ENCODE results near the gene STOX1. TPM values are rescaled to one million over a fixed set of nuclear protein-coding genes. Genes with fewer than 3 reads are reported as not detected.

STOX1 gene
- polyA plus RNA-seq, 1 donor from 2014 or later = 1.2 TPM

DNA sequence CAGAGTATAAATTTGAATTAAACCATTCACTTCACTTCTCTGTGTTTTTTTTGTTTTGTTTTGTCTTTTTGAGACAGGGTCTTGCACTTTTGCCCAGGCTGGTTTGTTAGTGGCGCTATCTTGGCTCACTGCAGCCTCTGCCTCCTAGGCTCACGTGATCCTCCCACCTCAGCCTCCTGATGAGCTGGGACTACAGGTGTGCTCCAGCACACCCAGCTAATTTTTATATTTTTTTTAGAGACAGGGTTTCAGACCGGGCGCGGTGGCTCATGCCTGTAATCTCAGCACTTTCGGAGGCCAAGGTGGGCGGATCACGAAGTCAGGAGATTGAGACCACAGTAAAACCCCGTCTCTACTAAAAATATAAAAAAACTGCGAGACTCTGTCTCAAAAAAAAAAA, 36.9 kb upstream of the STOX1 start:
- H3K4me3 ChIP-seq (ENCODE audit: low read length) = no peak overlapping the region
- no peak overlapping the region for H3K4me2 ChIP-seq (ENCODE audit: low read length)
- H3K9me2 ChIP-seq (ENCODE audit: insufficient read depth, low read length) = no peaks in the 10 kb centered on the region
- no peaks in the 10 kb centered on the region for H3F3A ChIP-seq (ENCODE audit: insufficient read depth, low read length, poor library complexity, severe bottlenecking)
- H2AFZ ChIP-seq (ENCODE audit: low read depth, low read length) = no peak overlapping the region
- H4K20me1 ChIP-seq (ENCODE audit: insufficient read depth) = no peaks in the 10 kb centered on the region
- no peaks in the 10 kb centered on the region for H3K79me2 ChIP-seq (replicated peaks; ENCODE audit: insufficient read depth, low read length)
- no peaks in the 10 kb centered on the region for H3K36me3 ChIP-seq (ENCODE audit: insufficient read depth, low read length)
- H3K9ac ChIP-seq (ENCODE audit: low read length) = no peak overlapping the region
- no peaks in the 10 kb centered on the region for H3K9me3 ChIP-seq (ENCODE audit: low read length)
- no peaks in the 10 kb centered on the region for H3K27me3 ChIP-seq (ENCODE audit: insufficient read depth, low read depth, low read length)
- no peak for TF ChIP-seq EP300 (conservative IDR thresholded peaks at IDR 0.05; ENCODE audit: poor library complexity, severe bottlenecking)
- no peak for TF ChIP-seq REST (IDR thresholded peaks at IDR 0.05; ENCODE audit: borderline replicate concordance)
- TF ChIP-seq CTCF (IDR thresholded peaks at IDR 0.05; ENCODE audit: poor library complexity, severe bottlenecking) = no peak
- TF ChIP-seq SMC3 (conservative IDR thresholded peaks at IDR 0.05; ENCODE audit: poor library complexity) = no peak
- no peak for TF ChIP-seq TAF1 (IDR thresholded peaks at IDR 0.05; ENCODE audit: low read depth)
- no peak for TF ChIP-seq RAD21 (conservative IDR thresholded peaks at IDR 0.05)
- no peak for TF ChIP-seq EZH2 (IDR thresholded peaks at IDR 0.05; ENCODE audit: borderline replicate concordance, insufficient read depth, low read length, poor library complexity, severe bottlenecking)
- no peak for TF ChIP-seq POLR2AphosphoS5 (IDR thresholded peaks at IDR 0.05)
- TF ChIP-seq MXI1 (conservative IDR thresholded peaks at IDR 0.05; ENCODE audit: poor library complexity, severe bottlenecking) = no peak
- H3K27ac ChIP-seq (ENCODE audit: low read length) = no peak overlapping the region

- H3F3A ChIP-seq (ENCODE audit: insufficient read depth, low read length, poor library complexity, severe bottlenecking) = no peaks in the 10 kb centered on the region
- H3K27me3 ChIP-seq (ENCODE audit: insufficient read depth, low read depth, low read length) = no peaks in the 10 kb centered on the region
- H3K9me2 ChIP-seq (ENCODE audit: insufficient read depth, low read length) = no peaks in the 10 kb centered on the region
- H4K20me1 ChIP-seq (ENCODE audit: insufficient read depth) = no peaks in the 10 kb centered on the region
- no peaks in the 10 kb centered on the region for H3K9me3 ChIP-seq (ENCODE audit: low read length)
- H3K4me2 ChIP-seq (ENCODE audit: low read length) = no peak overlapping the region
- H3K36me3 ChIP-seq (ENCODE audit: insufficient read depth, low read length) = peaks cover 6% of the 10 kb centered on the region
- H3K4me3 ChIP-seq (ENCODE audit: low read length) = no peak overlapping the region
- no peak for TF ChIP-seq SMC3 (conservative IDR thresholded peaks at IDR 0.05; ENCODE audit: poor library complexity)
- TF ChIP-seq MXI1 (conservative IDR thresholded peaks at IDR 0.05; ENCODE audit: poor library complexity, severe bottlenecking) = no peak
- no peak for TF ChIP-seq REST (IDR thresholded peaks at IDR 0.05; ENCODE audit: borderline replicate concordance)
- no peak for TF ChIP-seq EP300 (conservative IDR thresholded peaks at IDR 0.05; ENCODE audit: poor library complexity, severe bottlenecking)
- no peaks in the 10 kb centered on the region for H3K79me2 ChIP-seq (replicated peaks; ENCODE audit: insufficient read depth, low read length)
- H3K27ac ChIP-seq (ENCODE audit: low read length) = no peak overlapping the region
- H2AFZ ChIP-seq (ENCODE audit: low read depth, low read length) = no peak overlapping the region
- no peak overlapping the region for H3K9ac ChIP-seq (ENCODE audit: low read length)
Observed at GRCh38 chr10:68792115-68792514, 35.2 kb upstream of the STOX1 start.

Measured in neural cell (in vitro differentiated cells).